ENCODE measurements around the gene CD34.
"Not testable (repeated sequence)": the region's sequence is repeated elsewhere in the genome, so short reads cannot be mapped to it uniquely, and the experiment has no call there.

The CD34 gene

GRCh38 chr1:207951652-207952051 lies 40.7 kb upstream of the CD34 start:
- Histone ChIP-seq H4K20me1 (no peaks in the 10 kb centered on the region), H3K9ac (no peak overlapping the region), H3K4me1 (peaks cover 24% of the 10 kb centered on the region), H3K27me3 (peaks cover 10% of the 10 kb centered on the region), H3K27ac (no peak overlapping the region), H3K4me3 (no peak overlapping the region), H3K4me2 (no peak overlapping the region), H3K36me3 (no peaks in the 10 kb centered on the region), H3K9me3 (peaks cover 12% of the 10 kb centered on the region)
- no peak for TF ChIP-seq Cebpa-rat (IDR thresholded peaks at IDR 0.05)

- H3K4me1 ChIP-seq = peaks cover 19% of the 10 kb centered on the region
- H3K4me2 ChIP-seq = no peak overlapping the region
- no peak overlapping the region for H3K4me3 ChIP-seq
- no peaks in the 10 kb centered on the region for H4K20me1 ChIP-seq
- peaks cover 6% of the 10 kb centered on the region; the same call in 1 of the 2 replicates for H3K9me3 ChIP-seq
- no peak overlapping the region for H3K9ac ChIP-seq
- no peak overlapping the region for H3K27ac ChIP-seq
- no peaks in the 10 kb centered on the region for H3K36me3 ChIP-seq
- H3K27me3 ChIP-seq = peaks cover under 1% of the 10 kb centered on the region
- TF ChIP-seq Cebpa-rat (IDR thresholded peaks at IDR 0.05) = no peak
These were observed 39.8 kb upstream of the CD34 start for GRCh38 chr1:207950750-207951149.

GRCh38 chr1:207949571-207950195 lies 38.8 kb upstream of the CD34 start:
- H3K4me2 ChIP-seq = no peak overlapping the region
- H4K20me1 ChIP-seq = no peaks in the 10 kb centered on the region
- TF ChIP-seq Cebpa-rat (IDR thresholded peaks at IDR 0.05) = no peak
- H3K4me1 ChIP-seq = peaks cover 9% of the 10 kb centered on the region
- H3K9me3 ChIP-seq = peaks cover 6% of the 10 kb centered on the region; the same call in 1 of the 2 replicates
- H3K27ac ChIP-seq = no peak overlapping the region
- H3K9ac ChIP-seq = no peak overlapping the region
- H3K27me3 ChIP-seq = no peaks in the 10 kb centered on the region
- no peak overlapping the region for H3K4me3 ChIP-seq
- H3K36me3 ChIP-seq = no peaks in the 10 kb centered on the region

- no peak overlapping the region for H3K9ac ChIP-seq
- H3K4me1 ChIP-seq = no peaks in the 10 kb centered on the region
- no peak overlapping the region for H3K27ac ChIP-seq
- TF ChIP-seq Cebpa-rat (IDR thresholded peaks at IDR 0.05) = no peak
- H3K9me3 ChIP-seq = 0 out of 2 replicates have a peak, but pooled peaks cover under 1% of the 10 kb centered on the region
- H3K4me3 ChIP-seq = no peak overlapping the region
- H3K4me2 ChIP-seq = no peak overlapping the region
- no peaks in the 10 kb centered on the region for H3K27me3 ChIP-seq
- H4K20me1 ChIP-seq = no peaks in the 10 kb centered on the region
- H3K36me3 ChIP-seq = no peaks in the 10 kb centered on the region
These were observed 37.8 kb upstream of the CD34 start for GRCh38 chr1:207948536-207949250.

- H3K27ac ChIP-seq = no peak overlapping the region
- no peaks in the 10 kb centered on the region for H3K9me3 ChIP-seq
- no peak overlapping the region for H3K9ac ChIP-seq
- H3K27me3 ChIP-seq = no peaks in the 10 kb centered on the region
- TF ChIP-seq Cebpa-rat (IDR thresholded peaks at IDR 0.05) = no peak
- no peaks in the 10 kb centered on the region for H3K36me3 ChIP-seq
- no peak overlapping the region for H3K4me3 ChIP-seq
- H4K20me1 ChIP-seq = no peaks in the 10 kb centered on the region
- no peak overlapping the region for H3K4me2 ChIP-seq
- no peaks in the 10 kb centered on the region for H3K4me1 ChIP-seq
These were observed 35.8 kb upstream of the CD34 start for GRCh38 chr1:207946756-207947155.

- Histone ChIP-seq H3K27ac (no peak overlapping the region), H3K27me3 (no peaks in the 10 kb centered on the region), H3K9me3 (no peaks in the 10 kb centered on the region), H4K20me1 (no peaks in the 10 kb centered on the region), H3K4me3 (no peak overlapping the region), H3K4me2 (no peak overlapping the region), H3K4me1 (no peaks in the 10 kb centered on the region), H3K9ac (no peak overlapping the region), H3K36me3 (no peaks in the 10 kb centered on the region)
- TF ChIP-seq Cebpa-rat (IDR thresholded peaks at IDR 0.05) = no peak
These were observed 33.6 kb upstream of the CD34 start for GRCh38 chr1:207944571-207944970.

- not testable (repeated sequence) for H4K20me1 ChIP-seq, H3K27me3 ChIP-seq, H3K36me3 ChIP-seq, H3K9me3 ChIP-seq, H3K27ac ChIP-seq, H3K4me2 ChIP-seq, H3K9ac ChIP-seq, H3K4me3 ChIP-seq, H3K4me1 ChIP-seq
These were observed 31.4 kb upstream of the CD34 start for GRCh38 chr1:207942337-207942741.

- TF ChIP-seq Cebpa-rat (IDR thresholded peaks at IDR 0.05) = no peak
- Histone ChIP-seq H4K20me1 (no peaks in the 10 kb centered on the region), H3K27ac (no peak overlapping the region), H3K27me3 (no peaks in the 10 kb centered on the region), H3K4me1 (no peaks in the 10 kb centered on the region), H3K4me3 (no peak overlapping the region), H3K9me3 (peaks cover 9% of the 10 kb centered on the region), H3K36me3 (no peaks in the 10 kb centered on the region), H3K9ac (no peak overlapping the region), H3K4me2 (no peak overlapping the region)
These were observed 30.7 kb upstream of the CD34 start for GRCh38 chr1:207941665-207942064.

- no peak overlapping the region for H3K4me3 ChIP-seq
- no peaks in the 10 kb centered on the region for H3K4me1 ChIP-seq
- peaks cover 34% of the 10 kb centered on the region for H3K9me3 ChIP-seq
- no peak overlapping the region for H3K27ac ChIP-seq
- no peak for TF ChIP-seq Cebpa-rat (IDR thresholded peaks at IDR 0.05)
- H3K27me3 ChIP-seq = no peaks in the 10 kb centered on the region
- H3K4me2 ChIP-seq = no peak overlapping the region
- H4K20me1 ChIP-seq = no peaks in the 10 kb centered on the region
- H3K36me3 ChIP-seq = no peaks in the 10 kb centered on the region
- H3K9ac ChIP-seq = no peak overlapping the region
These were observed 27.1 kb upstream of the CD34 start for GRCh38 chr1:207938016-207938415.

GRCh38 chr1:207937204-207937603 lies 26.3 kb upstream of the CD34 start:
- H3K27me3 ChIP-seq = no peaks in the 10 kb centered on the region
- H4K20me1 ChIP-seq = no peaks in the 10 kb centered on the region
- no peak for TF ChIP-seq Cebpa-rat (IDR thresholded peaks at IDR 0.05)
- H3K9ac ChIP-seq = no peak overlapping the region
- no peaks in the 10 kb centered on the region for H3K4me1 ChIP-seq
- no peak overlapping the region for H3K4me3 ChIP-seq
- no peaks in the 10 kb centered on the region for H3K36me3 ChIP-seq
- no peak overlapping the region for H3K27ac ChIP-seq
- H3K9me3 ChIP-seq = peaks cover 36% of the 10 kb centered on the region
- no peak overlapping the region for H3K4me2 ChIP-seq
